ENCODE measurements around the gene FKBP5. TPM values are rescaled to one million over a fixed set of nuclear protein-coding genes. Genes with fewer than 3 reads are reported as not detected.
"Not testable (repeated sequence)": the region's sequence is repeated elsewhere in the genome, so short reads cannot be mapped to it uniquely, and the experiment has no call there.

FKBP5 gene
- total RNA-seq (2014; rRNA removed; shearing (Covaris generic)), result 4.3 and 4.6 TPM in 2 replicates
- 10.1 and 11.8 TPM in 2 replicates for polyA plus RNA-seq (2015; cell fraction: cytosol; rRNA removed)
- 3.6 and 4.6 TPM in 2 replicates for polyA plus RNA-seq (2015; cell fraction: nucleus; rRNA removed)

GRCh38 chr6:35688605-35689322 lies at the start of gene FKBP5:
FKBP5 (minus strand) TSS chr6:35688915; CDS start chr6:35642824, 46,091 bp downstream.
- peak; percentile 86 for DNase-seq (ENCODE audit: low read depth, low spot score)
- in situ Hi-C loops (cut with HindIII; ENCODE audit: low pct_unique_long_range_greater_than_20kb, low sequenced_read_pairs), result no loop called here

GRCh38 chr6:35737413-35738211 lies 48.9 kb upstream of the FKBP5 start:
- DNase-seq (ENCODE audit: low read depth, low spot score), result peak; percentile 80
- in situ Hi-C loops (cut with HindIII; ENCODE audit: low pct_unique_long_range_greater_than_20kb, low sequenced_read_pairs), result no loop called here

GRCh38 chr6:35736982-35737412 lies 48.3 kb upstream of the FKBP5 start, which contains the start of gene ARMC12:
ARMC12 (plus strand) TSS chr6:35737032; CDS start chr6:35737109, 77 bp downstream.
- DNase-seq (ENCODE audit: low read depth, low spot score), result no peak
- in situ Hi-C loops (cut with HindIII; ENCODE audit: low pct_unique_long_range_greater_than_20kb, low sequenced_read_pairs), result no loop called here

- DNase-seq (ENCODE audit: low read depth, low spot score), result peak; percentile 68
- in situ Hi-C loops (cut with HindIII; ENCODE audit: low pct_unique_long_range_greater_than_20kb, low sequenced_read_pairs), result no loop called here
Observed at GRCh38 chr6:35736253-35736894, 47.7 kb upstream of the FKBP5 start.

- no peak for DNase-seq (ENCODE audit: low read depth, low spot score)
- in situ Hi-C loops (cut with HindIII; ENCODE audit: low pct_unique_long_range_greater_than_20kb, low sequenced_read_pairs), result no loop called here
Observed at GRCh38 chr6:35735452-35735851, 46.7 kb upstream of the FKBP5 start.

- DNase-seq (ENCODE audit: low read depth, low spot score); in situ Hi-C loops (cut with HindIII; ENCODE audit: low pct_unique_long_range_greater_than_20kb, low sequenced_read_pairs): not testable (repeated sequence)
Observed at GRCh38 chr6:35734319-35734718, 45.6 kb upstream of the FKBP5 start.

- in situ Hi-C loops (cut with HindIII; ENCODE audit: low pct_unique_long_range_greater_than_20kb, low sequenced_read_pairs), result no loop called here
Observed at GRCh38 chr6:35733633-35734032, 44.9 kb upstream of the FKBP5 start.

GRCh38 chr6:35731736-35732532 lies 43.2 kb upstream of the FKBP5 start:
- peak; percentile 80 for DNase-seq (ENCODE audit: low read depth, low spot score)
- in situ Hi-C loops (cut with HindIII; ENCODE audit: low pct_unique_long_range_greater_than_20kb, low sequenced_read_pairs), result no loop called here

More at GRCh38 chr6:35733633-35734032, 44.9 kb upstream of the FKBP5 start:
- DNase-seq (ENCODE audit: low read depth, low spot score), result no peak

- in situ Hi-C loops (cut with HindIII; ENCODE audit: low pct_unique_long_range_greater_than_20kb, low sequenced_read_pairs), result no loop called here
- DNase-seq (ENCODE audit: low read depth, low spot score), result peak; percentile 86
Observed at GRCh38 chr6:35731414-35731735, 42.7 kb upstream of the FKBP5 start.

GRCh38 chr6:35730745-35731413 lies 42.2 kb upstream of the FKBP5 start:
- DNase-seq (ENCODE audit: low read depth, low spot score), result peak; percentile 19
- in situ Hi-C loops (cut with HindIII; ENCODE audit: low pct_unique_long_range_greater_than_20kb, low sequenced_read_pairs), result no loop called here

GRCh38 chr6:35729722-35730121 lies 41.0 kb upstream of the FKBP5 start:
- no peak for DNase-seq (ENCODE audit: low read depth, low spot score)
- in situ Hi-C loops (cut with HindIII; ENCODE audit: low pct_unique_long_range_greater_than_20kb, low sequenced_read_pairs), result no loop called here

- in situ Hi-C loops (cut with HindIII; ENCODE audit: low pct_unique_long_range_greater_than_20kb, low sequenced_read_pairs), result no loop called here
Observed at GRCh38 chr6:35728683-35729678, 40.3 kb upstream of the FKBP5 start.

GRCh38 chr6:35727935-35728682 lies 39.4 kb upstream of the FKBP5 start:
- in situ Hi-C loops (cut with HindIII; ENCODE audit: low pct_unique_long_range_greater_than_20kb, low sequenced_read_pairs), result no loop called here
- DNase-seq (ENCODE audit: low read depth, low spot score), result peak; percentile 14

More at GRCh38 chr6:35728683-35729678, 40.3 kb upstream of the FKBP5 start:
- DNase-seq (ENCODE audit: low read depth, low spot score), result no peak

- DNase-seq (ENCODE audit: low read depth, low spot score), result no peak
Observed at GRCh38 chr6:35727231-35727934, 38.7 kb upstream of the FKBP5 start.

More at GRCh38 chr6:35727231-35727934, 38.7 kb upstream of the FKBP5 start:
- in situ Hi-C loops (cut with HindIII; ENCODE audit: low pct_unique_long_range_greater_than_20kb, low sequenced_read_pairs), result no loop called here

All from SK-MEL-5 (cell line).